Loucy (cell line): Measurements from ENCODE around the gene TBC1D20.

Source experiments
- CTCF ChIP-seq: fragments of 200-600 bp; sonication (generic); conservative IDR thresholded peaks from 2 replicates; pipeline ENCODE4 v1.5.1; 2014; ENCODE audit warnings: mild to moderate bottlenecking, antibody characterized with exemption, low read length
- EZH2phosphoT487 ChIP-seq: fragments of 200-600 bp; IDR thresholded peaks from 2 replicates; pipeline ENCODE4 v1.6.1; 2018; ENCODE audit warnings: antibody characterized with exemption, mild to moderate bottlenecking, moderate library complexity, borderline replicate concordance

GRCh38 chr20:435558-435957 is 26.8 kb downstream of the TBC1D20 start:
- TF ChIP-seq EZH2phosphoT487 (no peak), CTCF (no peak)
